Measurements from ENCODE around the gene MED13L.

MED13L gene

GRCh38 chr12:115960868-115961802, 316.4 kb downstream of the MED13L start:
- no peaks in the 10 kb centered on the region for H3K4me1 Mint-ChIP-seq
- H3K9me3 Mint-ChIP-seq = no peaks in the 10 kb centered on the region
- no peak for ATAC-seq
- no peak overlapping the region for H3K27ac Mint-ChIP-seq
- H3K4me3 Mint-ChIP-seq = no peak overlapping the region
- H3K27me3 Mint-ChIP-seq = no peaks in the 10 kb centered on the region
- peaks cover 48% of the 10 kb centered on the region for H3K36me3 Mint-ChIP-seq

- Mint-ChIP-seq H3K27me3 (no peaks in the 10 kb centered on the region), H3K9me3 (no peaks in the 10 kb centered on the region), H3K27ac (no peak overlapping the region), H3K36me3 (peaks cover 29% of the 10 kb centered on the region), H3K4me3 (no peak overlapping the region), H3K4me1 (no peaks in the 10 kb centered on the region)
- ATAC-seq = no peak
These were observed 319.7 kb downstream of the MED13L start for GRCh38 chr12:115957686-115958290.

GRCh38 chr12:115956659-115957058, 320.8 kb downstream of the MED13L start:
- Mint-ChIP-seq H3K9me3 (no peaks in the 10 kb centered on the region), H3K4me1 (no peaks in the 10 kb centered on the region), H3K36me3 (peaks cover 34% of the 10 kb centered on the region), H3K27ac (no peak overlapping the region), H3K27me3 (no peaks in the 10 kb centered on the region), H3K4me3 (no peak overlapping the region)
- no peak for ATAC-seq

- no peak overlapping the region for H3K27ac Mint-ChIP-seq
- no peaks in the 10 kb centered on the region for H3K9me3 Mint-ChIP-seq
- ATAC-seq = no peak
- no peaks in the 10 kb centered on the region for H3K4me1 Mint-ChIP-seq
- no peaks in the 10 kb centered on the region for H3K27me3 Mint-ChIP-seq
- H3K4me3 Mint-ChIP-seq = no peak overlapping the region
- H3K36me3 Mint-ChIP-seq = peaks cover 34% of the 10 kb centered on the region
These were observed 321.3 kb downstream of the MED13L start for GRCh38 chr12:115956236-115956635.

GRCh38 chr12:115953450-115953849, 324.0 kb downstream of the MED13L start:
- Mint-ChIP-seq H3K4me1 (no peaks in the 10 kb centered on the region), H3K27ac (no peak overlapping the region), H3K9me3 (no peaks in the 10 kb centered on the region), H3K27me3 (no peaks in the 10 kb centered on the region), H3K4me3 (no peak overlapping the region), H3K36me3 (peaks cover 33% of the 10 kb centered on the region)
- ATAC-seq = no peak

- Mint-ChIP-seq H3K4me3 (no peak overlapping the region), H3K4me1 (no peaks in the 10 kb centered on the region), H3K9me3 (no peaks in the 10 kb centered on the region), H3K27ac (no peak overlapping the region), H3K27me3 (no peaks in the 10 kb centered on the region), H3K36me3 (peaks cover 29% of the 10 kb centered on the region)
- no peak for ATAC-seq
These were observed 324.5 kb downstream of the MED13L start for GRCh38 chr12:115953031-115953430.

- Mint-ChIP-seq H3K27ac (no peak overlapping the region), H3K4me3 (no peak overlapping the region), H3K36me3 (peaks cover 25% of the 10 kb centered on the region), H3K4me1 (no peaks in the 10 kb centered on the region), H3K27me3 (no peaks in the 10 kb centered on the region), H3K9me3 (no peaks in the 10 kb centered on the region)
- no peak for ATAC-seq
These were observed 326.5 kb downstream of the MED13L start for GRCh38 chr12:115950959-115951358.

GRCh38 chr12:115949675-115950074, 327.8 kb downstream of the MED13L start:
- H3K27ac Mint-ChIP-seq = no peak overlapping the region
- H3K4me1 Mint-ChIP-seq = no peaks in the 10 kb centered on the region
- no peak overlapping the region for H3K4me3 Mint-ChIP-seq
- H3K27me3 Mint-ChIP-seq = no peaks in the 10 kb centered on the region
- no peak for ATAC-seq
- H3K36me3 Mint-ChIP-seq = peaks cover 20% of the 10 kb centered on the region
- H3K9me3 Mint-ChIP-seq = no peaks in the 10 kb centered on the region

GRCh38 chr12:115947696-115948062, 329.8 kb downstream of the MED13L start:
- Mint-ChIP-seq H3K27me3 (no peaks in the 10 kb centered on the region), H3K9me3 (no peaks in the 10 kb centered on the region), H3K4me3 (no peak overlapping the region), H3K27ac (no peak overlapping the region), H3K4me1 (no peaks in the 10 kb centered on the region), H3K36me3 (peaks cover 19% of the 10 kb centered on the region)
- ATAC-seq = no peak

GRCh38 chr12:115946867-115947695, 330.4 kb downstream of the MED13L start:
- Mint-ChIP-seq H3K4me1 (no peaks in the 10 kb centered on the region), H3K9me3 (no peaks in the 10 kb centered on the region), H3K27me3 (no peaks in the 10 kb centered on the region), H3K36me3 (peaks cover 13% of the 10 kb centered on the region), H3K27ac (no peak overlapping the region), H3K4me3 (no peak overlapping the region)
- ATAC-seq = no peak

- ATAC-seq = no peak
- no peaks in the 10 kb centered on the region for H3K27me3 Mint-ChIP-seq
- no peaks in the 10 kb centered on the region for H3K9me3 Mint-ChIP-seq
- H3K27ac Mint-ChIP-seq = no peak overlapping the region
- peaks cover 5% of the 10 kb centered on the region for H3K36me3 Mint-ChIP-seq
- H3K4me1 Mint-ChIP-seq = no peaks in the 10 kb centered on the region
- H3K4me3 Mint-ChIP-seq = no peak overlapping the region
These were observed 331.4 kb downstream of the MED13L start for GRCh38 chr12:115946092-115946491.

- H3K27ac Mint-ChIP-seq = no peak overlapping the region
- no peaks in the 10 kb centered on the region for H3K27me3 Mint-ChIP-seq
- H3K36me3 Mint-ChIP-seq = peaks cover 5% of the 10 kb centered on the region
- ATAC-seq = no peak
- H3K4me3 Mint-ChIP-seq = no peak overlapping the region
- no peaks in the 10 kb centered on the region for H3K9me3 Mint-ChIP-seq
- H3K4me1 Mint-ChIP-seq = no peaks in the 10 kb centered on the region
These were observed 332.0 kb downstream of the MED13L start for GRCh38 chr12:115945491-115945885.

- Mint-ChIP-seq H3K9me3 (no peaks in the 10 kb centered on the region), H3K4me1 (no peaks in the 10 kb centered on the region), H3K27ac (no peak overlapping the region), H3K27me3 (no peaks in the 10 kb centered on the region), H3K36me3 (peaks cover 4% of the 10 kb centered on the region), H3K4me3 (no peak overlapping the region)
- ATAC-seq = no peak
These were observed 332.5 kb downstream of the MED13L start for GRCh38 chr12:115944837-115945490.

GRCh38 chr12:115944392-115944742, 333.1 kb downstream of the MED13L start:
- peaks cover under 1% of the 10 kb centered on the region for H3K36me3 Mint-ChIP-seq
- no peaks in the 10 kb centered on the region for H3K9me3 Mint-ChIP-seq
- no peaks in the 10 kb centered on the region for H3K4me1 Mint-ChIP-seq
- H3K4me3 Mint-ChIP-seq = no peak overlapping the region
- no peak overlapping the region for H3K27ac Mint-ChIP-seq
- no peak for ATAC-seq
- peaks cover 2% of the 10 kb centered on the region for H3K27me3 Mint-ChIP-seq

All from stimulated activated memory B cell treated with anti-CD40 and anti-IgM and Interleukin-4, amounts not matched to agents 10 μg/mL and 1 μg/mL and 100 μg/mL, for 72 hours (primary cell).